Measurements from ENCODE around the gene STT3B. TPM values are rescaled to one million over a fixed set of nuclear protein-coding genes. Genes with fewer than 3 reads are reported as not detected.

STT3B gene
- total RNA-seq, 2 donors from 2014 or later, result 78.0 to 87.5 TPM

GRCh38 chr3:31653464-31653863 lies 120.7 kb downstream of the STT3B start:
- no peaks in the 10 kb centered on the region for H3K4me1 ChIP-seq
- H3K27ac ChIP-seq, result no peak overlapping the region
- no peak for TF ChIP-seq CTCF (IDR thresholded peaks at IDR 0.05)
- H3K9me3 ChIP-seq, result peaks cover 18 to 64% of the 10 kb centered on the region in 2 donors
- no peak overlapping the region for H3K4me3 ChIP-seq
- no peak for DNase-seq (ENCODE audit: low spot score)
- H3K36me3 ChIP-seq, result no peaks in the 10 kb centered on the region
- H3K27me3 ChIP-seq, result no peaks in the 10 kb centered on the region

- H3K27me3 ChIP-seq, result no peaks in the 10 kb centered on the region
- no peak for DNase-seq (ENCODE audit: low spot score)
- TF ChIP-seq CTCF (IDR thresholded peaks at IDR 0.05), result no peak
- H3K4me1 ChIP-seq, result no peaks in the 10 kb centered on the region
- no peak overlapping the region for H3K4me3 ChIP-seq
- H3K36me3 ChIP-seq, result no peaks in the 10 kb centered on the region
- peaks cover 18 to 52% of the 10 kb centered on the region in 2 donors for H3K9me3 ChIP-seq
- H3K27ac ChIP-seq, result no peak overlapping the region
Observed at GRCh38 chr3:31654998-31655397, 122.3 kb downstream of the STT3B start.

GRCh38 chr3:31659246-31659645 lies 126.5 kb downstream of the STT3B start:
- H3K4me3 ChIP-seq, result no peak overlapping the region
- no peaks in the 10 kb centered on the region for H3K4me1 ChIP-seq
- TF ChIP-seq CTCF (IDR thresholded peaks at IDR 0.05), result no peak
- H3K27ac ChIP-seq, result no peak overlapping the region
- H3K9me3 ChIP-seq, result peaks cover 15 to 24% of the 10 kb centered on the region in 2 donors
- H3K36me3 ChIP-seq, result no peaks in the 10 kb centered on the region
- H3K27me3 ChIP-seq, result no peaks in the 10 kb centered on the region
- DNase-seq (ENCODE audit: low spot score), result no peak

GRCh38 chr3:31661286-31661685 lies 128.6 kb downstream of the STT3B start:
- H3K4me1 ChIP-seq, result no peaks in the 10 kb centered on the region
- no peak for DNase-seq (ENCODE audit: low spot score)
- H3K4me3 ChIP-seq, result no peak overlapping the region
- TF ChIP-seq CTCF (IDR thresholded peaks at IDR 0.05), result no peak
- no peaks in the 10 kb centered on the region for H3K27me3 ChIP-seq
- H3K27ac ChIP-seq, result no peak overlapping the region
- H3K9me3 ChIP-seq, result peaks cover 0 to 4% of the 10 kb centered on the region in 2 donors
- H3K36me3 ChIP-seq, result no peaks in the 10 kb centered on the region

- Histone ChIP-seq H3K4me3 (no peak overlapping the region), H3K27ac (no peak overlapping the region), H3K9me3 (no peaks in the 10 kb centered on the region), H3K27me3 (no peaks in the 10 kb centered on the region), H3K4me1 (no peaks in the 10 kb centered on the region), H3K36me3 (no peaks in the 10 kb centered on the region)
- TF ChIP-seq CTCF (IDR thresholded peaks at IDR 0.05), result no peak
- DNase-seq (ENCODE audit: low spot score), result no peak
Observed at GRCh38 chr3:31661993-31662670, 129.4 kb downstream of the STT3B start.

- DNase-seq (ENCODE audit: low spot score), result no peak
- TF ChIP-seq CTCF (IDR thresholded peaks at IDR 0.05), result no peak
- Histone ChIP-seq H3K4me3 (no peak overlapping the region), H3K27ac (no peak overlapping the region), H3K27me3 (no peaks in the 10 kb centered on the region), H3K9me3 (no peaks in the 10 kb centered on the region), H3K36me3 (no peaks in the 10 kb centered on the region), H3K4me1 (no peaks in the 10 kb centered on the region)
Observed at GRCh38 chr3:31664031-31664430, 131.3 kb downstream of the STT3B start.

Measured in right atrium auricular region (tissue), 2 donors.